ENCODE results near the gene TRIM46. TPM values are rescaled to one million over a fixed set of nuclear protein-coding genes. Genes with fewer than 3 reads are reported as not detected.

Gene TRIM46
- total RNA-seq, 1 experiment from 2014 or later: 18.4 TPM

DNA sequence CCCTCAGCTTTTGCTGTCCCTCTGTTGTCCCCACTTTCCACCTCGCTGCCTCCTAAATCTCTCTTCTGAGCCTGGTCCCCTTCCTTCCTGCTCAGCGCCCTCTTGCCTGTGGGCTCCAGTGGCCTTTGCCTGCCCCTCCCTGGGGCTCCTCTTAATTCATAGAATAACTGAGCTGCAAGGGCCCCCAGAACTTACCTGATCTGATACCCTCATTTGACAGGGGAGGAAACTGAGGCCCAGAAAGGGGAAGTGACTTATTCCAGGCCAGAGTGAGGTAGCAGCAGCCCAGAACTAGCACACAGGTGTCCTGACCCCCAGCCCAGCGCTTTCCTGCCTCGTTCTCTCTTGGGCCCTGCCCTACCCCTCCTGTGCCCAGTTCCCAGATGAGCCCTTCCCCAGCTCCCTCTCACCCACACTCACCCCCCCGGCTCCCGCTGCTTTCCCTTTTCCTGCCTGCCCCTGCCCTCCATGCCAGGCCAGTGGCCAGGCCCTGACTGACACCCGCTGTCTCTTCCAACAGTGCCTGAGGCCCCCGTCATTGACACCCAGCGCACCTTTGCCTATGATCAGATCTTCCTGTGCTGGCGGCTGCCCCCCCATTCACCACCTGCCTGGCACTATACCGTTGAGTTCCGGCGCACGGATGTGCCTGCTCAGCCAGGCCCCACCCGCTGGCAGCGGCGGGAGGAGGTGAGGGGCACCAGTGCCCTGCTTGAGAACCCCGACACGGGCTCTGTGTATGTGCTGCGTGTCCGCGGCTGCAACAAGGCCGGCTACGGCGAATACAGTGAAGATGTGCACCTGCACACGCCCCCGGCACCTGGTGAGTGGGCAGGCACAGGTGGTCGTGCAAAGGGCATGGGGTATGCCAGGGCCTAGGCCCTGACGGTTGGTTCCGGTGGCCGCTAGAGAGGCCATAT, 5.7 kb downstream of the TRIM46 start:
- Histone ChIP-seq H4K20me1 (ENCODE audit: control insufficient read depth, insufficient read depth, insufficient read length) (no peaks in the 10 kb centered on the region), H3K9me3 (ENCODE audit: control insufficient read depth, low read depth, low read length) (no peaks in the 10 kb centered on the region), H2BK12ac (ENCODE audit: insufficient read length, low read depth, low read length) (no peak overlapping the region), H3K4me1 (ENCODE audit: insufficient read depth, low read length) (no peaks in the 10 kb centered on the region), H3K27ac (ENCODE audit: insufficient read length, low read depth, low read length) (no peak overlapping the region), H2BK120ac (ENCODE audit: low read depth, low read length, poor library complexity, severe bottlenecking) (no peak overlapping the region), H3K79me1 (ENCODE audit: insufficient read depth, low read depth, low read length, poor library complexity, severe bottlenecking) (no peaks in the 10 kb centered on the region), H4K5ac (ENCODE audit: insufficient read length, low read depth, low read length) (no peak overlapping the region), H3K56ac (ENCODE audit: insufficient read length, low read depth, low read length) (no peak overlapping the region), H2BK15ac (ENCODE audit: low read depth, low read length) (no peak overlapping the region), H4K91ac (ENCODE audit: insufficient read length, low read depth, low read length) (no peak overlapping the region), H3K14ac (ENCODE audit: insufficient read depth, low read length) (no peak overlapping the region), H2BK20ac (ENCODE audit: low read depth, low read length, poor library complexity, severe bottlenecking) (no peak overlapping the region), H2BK5ac (ENCODE audit: insufficient read length, low read length) (no peak overlapping the region), H3K27me3 (ENCODE audit: insufficient read depth, low read length) (no peaks in the 10 kb centered on the region), H3K18ac (ENCODE audit: insufficient read length, low read depth, low read length) (no peak overlapping the region), H3K4ac (ENCODE audit: low read depth, low read length) (no peak overlapping the region), H3K23ac (ENCODE audit: insufficient read length, low read depth, low read length) (no peak overlapping the region), H3T11ph (ENCODE audit: low read length) (no peak overlapping the region), H2AK5ac (ENCODE audit: insufficient read length, low read length) (no peak overlapping the region), H2AFZ (ENCODE audit: low read length) (no peak overlapping the region), H3K79me2 (ENCODE audit: insufficient read depth, low read length) (no peaks in the 10 kb centered on the region), H3K9ac (ENCODE audit: extremely low read depth, insufficient read length, low read length) (no peak overlapping the region), H4K8ac (replicated peaks; ENCODE audit: insufficient read length, low read depth, low read length) (no peak overlapping the region), H3K23me2 (ENCODE audit: insufficient read length, low read depth, low read length, poor library complexity, severe bottlenecking) (peaks cover 4% of the 10 kb centered on the region), H3K4me2 (ENCODE audit: insufficient read depth, insufficient read length, low read length) (no peak overlapping the region)
- Mint-ChIP-seq H3K4me1 (peaks cover 11 to 25% of the 10 kb centered on the region in 2 experiments), H3K27ac (peak overlapping the region in 1 of 3 experiments; percentile 39; a peak in 1 of 7 replicates), H3K27me3 (ENCODE audit: low read depth) (no peaks in the 10 kb centered on the region; the same call in none of the 2 replicates), H3K9me3 (no peaks in the 10 kb centered on the region), H3K36me3 (ENCODE audit: insufficient read depth in 1 of 3, low read depth in 3 of 3) (peaks cover 41 to 70% (median 61%) of the 10 kb centered on the region in 3 experiments), H3K4me3 (no peak overlapping the region)
- DNase-seq: no peak
- no CpG with 5 or more reads among the region's 31 CpGs for WGBS (ENCODE audit: extremely low coverage, insufficient read length, low lambda C conversion rate)
- no peak for TF ChIP-seq CTCF (conservative IDR thresholded peaks at IDR 0.05)

Measured in H9 (cell line).